Stomach (tissue), 9 donors: ENCODE measurements around the gene TXNRD3. TPM values are rescaled to one million over a fixed set of nuclear protein-coding genes. Genes with fewer than 3 reads are reported as not detected.
A peak's percentile ranks its signal among the peaks of the same experiment; 100 is the strongest.

Experiments used
- DNase-seq, 2 donors: peaks; one replicate each; pipeline versions ENCODE4 v3.0.0 to v3.0.0-alpha.2; 2013 to 2019
- H3K27ac ChIP-seq, 5 donors: fragments of 200-600 bp in 4 of 5; sonication (generic) in 4 of 5; one replicate each; pipeline ENCODE4 v1.5.1; 2013 to 2019; ENCODE audit warnings: mild to moderate bottlenecking in 1 of 5, moderate library complexity in 1 of 5
- H3K27me3 ChIP-seq, 3 donors: fragments of 200-600 bp; sonication (generic); one replicate each; pipeline ENCODE4 v1.5.1; 2017 to 2019; ENCODE audit warnings: mixed run types in 1 of 3
- H3K36me3 ChIP-seq, 4 donors: fragments of 200-600 bp; sonication (generic); 1 replicate in 3 of 4; 2 replicates in 1 of 4; pipeline ENCODE4 v1.5.1; 2016 to 2019
- H3K4me1 ChIP-seq, 4 donors: fragments of 200-600 bp; sonication (generic); one replicate each; pipeline ENCODE4 v1.5.1; 2016 to 2019
- H3K4me3 ChIP-seq, 4 donors: fragments of 200-600 bp; sonication (generic) in 3 of 4; one replicate each; pipeline ENCODE4 v1.5.1; 2016 to 2019; ENCODE audit warnings: mild to moderate bottlenecking in 1 of 4
- H3K9me3 ChIP-seq, 4 donors: fragments of 200-600 bp; sonication (generic); one replicate each; pipeline ENCODE4 v1.5.1; 2016 to 2019
- EP300 ChIP-seq: sonication (generic); formaldehyde crosslinking; IDR thresholded peaks from one replicate; pipeline ENCODE4 v1.6.1; 2017; ENCODE audit warnings: antibody characterized with exemption
- POLR2A ChIP-seq, 4 donors: fragments of 450-650 bp; IDR thresholded peaks; one replicate each; pipeline ENCODE4 v1.6.1; 2016; ENCODE audit warnings: antibody characterized with exemption in 4 of 4, control low read depth in 2 of 4, mild to moderate bottlenecking in 1 of 4, moderate library complexity in 1 of 4
- POLR2AphosphoS5 ChIP-seq, 3 donors: sonication (generic); formaldehyde crosslinking; IDR thresholded peaks; one replicate each; pipeline ENCODE4 v1.6.1; 2016; ENCODE audit warnings: antibody characterized with exemption in 3 of 3
- WGBS, 5 donors: extraction: QIAGEN DNeasy Blood & Tissue Kit in 3 of 5; methylation state at CpG; one replicate each; pipeline versions ENCODE4 v1.1.5 to v1.1.7; 2013 to 2018; 5-methylcytosine and 5-hydroxymethylcytosine counted together
- intact Hi-C: fragments of 100-400 bp; cut with DNase I; formaldehyde crosslinking; loops from one replicate; pipeline ENCODE4 v1.15.1; 2023; ENCODE audit warnings: low total_unique reads
- polyA plus RNA-seq, 3 donors: library from polyadenylated mRNA; stranded (reverse); fragments of 200-250 nt; gene quantifications; one replicate each; pipeline ENCODE4 v1.2.3, GENCODE V29; 2013
- total RNA-seq, 5 donors: library from RNA; depleted of rRNA; stranded (reverse); fragments of >200 nt; gene quantifications; one replicate each; pipeline versions ENCODE4 v1.1.0 to v1.2.3, GENCODE V29; 2014 to 2016
- TF ChIP-seq, protein P1 (sequence below), 7 experiments: fragments of 450-650 bp in 4 of 7; fragments of 200-600 bp in 3 of 7; sonication (generic) in 3 of 7; IDR thresholded peaks; one replicate each; pipeline ENCODE4 v1.5.1; 2016 to 2019; ENCODE audit warnings: antibody characterized with exemption in 7 of 7, control low read depth in 2 of 7, mild to moderate bottlenecking in 1 of 7
- donor health status: healthy with polysubstance abuse.
- donor health status: Bipolar disorder and iron deficiency.
- donor health status: healthy.

Gene TXNRD3
- total and polyA plus RNA-seq, 8 donors: 0.58 to 62.3 (median 9.5) TPM

DNA sequence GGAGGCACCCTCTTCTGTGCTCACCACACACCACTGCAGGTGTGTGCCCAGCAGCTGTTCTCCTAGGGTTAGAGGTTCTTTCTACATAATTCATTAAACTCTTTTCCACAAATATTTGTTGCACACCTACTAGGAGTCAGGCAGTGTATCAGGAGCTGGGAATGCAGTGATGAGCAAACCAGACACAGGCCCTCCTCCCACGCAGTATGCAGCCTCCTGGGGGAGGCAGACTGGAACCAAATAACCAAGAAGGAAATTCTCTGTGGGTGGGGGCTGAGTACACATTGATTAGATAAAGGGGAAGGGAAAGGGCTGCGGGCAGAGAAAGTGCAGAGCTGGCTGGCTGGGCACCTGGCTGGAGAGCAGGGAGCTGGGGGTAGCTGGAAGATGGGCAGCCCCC lies 77.7 kb downstream of the TXNRD3 start:
- DNase-seq: no peak
- TF ChIP-seq, protein P1, sequence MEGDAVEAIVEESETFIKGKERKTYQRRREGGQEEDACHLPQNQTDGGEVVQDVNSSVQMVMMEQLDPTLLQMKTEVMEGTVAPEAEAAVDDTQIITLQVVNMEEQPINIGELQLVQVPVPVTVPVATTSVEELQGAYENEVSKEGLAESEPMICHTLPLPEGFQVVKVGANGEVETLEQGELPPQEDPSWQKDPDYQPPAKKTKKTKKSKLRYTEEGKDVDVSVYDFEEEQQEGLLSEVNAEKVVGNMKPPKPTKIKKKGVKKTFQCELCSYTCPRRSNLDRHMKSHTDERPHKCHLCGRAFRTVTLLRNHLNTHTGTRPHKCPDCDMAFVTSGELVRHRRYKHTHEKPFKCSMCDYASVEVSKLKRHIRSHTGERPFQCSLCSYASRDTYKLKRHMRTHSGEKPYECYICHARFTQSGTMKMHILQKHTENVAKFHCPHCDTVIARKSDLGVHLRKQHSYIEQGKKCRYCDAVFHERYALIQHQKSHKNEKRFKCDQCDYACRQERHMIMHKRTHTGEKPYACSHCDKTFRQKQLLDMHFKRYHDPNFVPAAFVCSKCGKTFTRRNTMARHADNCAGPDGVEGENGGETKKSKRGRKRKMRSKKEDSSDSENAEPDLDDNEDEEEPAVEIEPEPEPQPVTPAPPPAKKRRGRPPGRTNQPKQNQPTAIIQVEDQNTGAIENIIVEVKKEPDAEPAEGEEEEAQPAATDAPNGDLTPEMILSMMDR (IDR thresholded peaks at IDR 0.05): no peak
- TF ChIP-seq POLR2AphosphoS5 (IDR thresholded peaks at IDR 0.05) (no peak), EP300 (no peak), POLR2A (IDR thresholded peaks at IDR 0.05) (no peak)
- intact Hi-C loops: no loop called here
- Histone ChIP-seq H3K4me3 (no peak overlapping the region), H3K4me1 (no peaks in the 10 kb centered on the region), H3K9me3 (no peaks in the 10 kb centered on the region), H3K27ac (no peak overlapping the region), H3K27me3 (no peaks in the 10 kb centered on the region), H3K36me3 (no peaks in the 10 kb centered on the region)
- WGBS, 5 donors: 34 to 49% (median 39%) methylated on average over 2 of the region's 2 CpGs

- H3K36me3 ChIP-seq: no peaks in the 10 kb centered on the region
- peak; percentile 38 to 50 for DNase-seq
- no peaks in the 10 kb centered on the region for H3K27me3 ChIP-seq
- no peak overlapping the region for H3K27ac ChIP-seq
- intact Hi-C loops: no loop called here
- TF ChIP-seq EP300 (no peak), POLR2A (IDR thresholded peaks at IDR 0.05) (no peak), POLR2AphosphoS5 (IDR thresholded peaks at IDR 0.05) (no peak)
- TF ChIP-seq, protein P1 (IDR thresholded peaks at IDR 0.05): no peak
- no peaks in the 10 kb centered on the region for H3K4me1 ChIP-seq
- WGBS, 5 donors: 37 to 51% (median 48%) methylated on average over 15 of the region's 15 CpGs
- H3K9me3 ChIP-seq: no peaks in the 10 kb centered on the region
- no peak overlapping the region for H3K4me3 ChIP-seq
These were observed 81.3 kb downstream of the TXNRD3 start for GRCh38 chr3:126573492-126574117.

GRCh38 chr3:126571078-126571477 lies 83.8 kb downstream of the TXNRD3 start:
- no peak overlapping the region for H3K27ac ChIP-seq
- H3K4me3 ChIP-seq: no peak overlapping the region
- no peak for DNase-seq
- 87 to 96% (median 89%) methylated on average over 3 to 7 of the region's 7 CpGs for WGBS, 5 donors
- no peaks in the 10 kb centered on the region for H3K9me3 ChIP-seq
- TF ChIP-seq POLR2AphosphoS5 (IDR thresholded peaks at IDR 0.05) (no peak), EP300 (no peak), POLR2A (IDR thresholded peaks at IDR 0.05) (no peak)
- TF ChIP-seq, protein P1 (IDR thresholded peaks at IDR 0.05): no peak
- no peaks in the 10 kb centered on the region for H3K36me3 ChIP-seq
- H3K27me3 ChIP-seq: peaks cover 0 to 7% (median 0%) of the 10 kb centered on the region in 3 donors
- no peaks in the 10 kb centered on the region for H3K4me1 ChIP-seq
- intact Hi-C loops: no loop called here

DNA sequence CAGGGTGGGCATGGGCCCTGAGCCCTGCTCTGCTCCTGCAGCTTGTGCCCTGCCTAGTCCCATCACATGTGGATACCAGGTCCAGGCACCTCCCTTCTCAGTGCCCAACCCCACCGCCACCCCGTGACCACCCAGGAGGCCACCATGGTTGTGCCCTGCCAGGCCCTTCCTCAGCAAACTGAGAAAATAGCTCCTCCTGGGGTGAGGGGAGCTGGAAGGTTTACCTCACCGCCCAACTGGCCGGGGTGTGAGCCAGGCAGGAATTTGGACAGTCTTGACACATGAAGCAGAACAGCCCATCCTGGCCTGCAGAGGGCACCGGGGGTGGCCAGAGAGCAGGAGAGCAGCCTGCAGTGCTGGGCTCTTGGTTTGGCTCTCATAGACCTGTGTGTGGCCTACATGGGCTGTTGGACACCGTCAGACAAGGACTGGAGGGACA lies 84.8 kb downstream of the TXNRD3 start:
- intact Hi-C loops: no loop called here
- DNase-seq: no peak
- Histone ChIP-seq H3K27ac (no peak overlapping the region), H3K27me3 (peaks cover 0 to 7% (median 0%) of the 10 kb centered on the region in 3 donors), H3K36me3 (no peaks in the 10 kb centered on the region), H3K4me3 (no peak overlapping the region), H3K4me1 (no peaks in the 10 kb centered on the region), H3K9me3 (no peaks in the 10 kb centered on the region)
- TF ChIP-seq POLR2AphosphoS5 (IDR thresholded peaks at IDR 0.05) (no peak), EP300 (no peak), POLR2A (IDR thresholded peaks at IDR 0.05) (no peak)
- TF ChIP-seq, protein P1 (IDR thresholded peaks at IDR 0.05): no peak
- WGBS, 5 donors: 33 to 82% (median 75%) methylated on average over 2 to 6 of the region's 6 CpGs
